ENCODE measurements around the gene PEPD.

Gene PEPD

GRCh38 chr19:33376941-33377557 is 144.5 kb downstream of the PEPD start:
- no peak overlapping the region for H3K4me3 ChIP-seq (replicated peaks; ENCODE audit: low read depth, low read length)
- DNase-seq (ENCODE audit: low read depth): no peak
- TF ChIP-seq, protein P1, sequence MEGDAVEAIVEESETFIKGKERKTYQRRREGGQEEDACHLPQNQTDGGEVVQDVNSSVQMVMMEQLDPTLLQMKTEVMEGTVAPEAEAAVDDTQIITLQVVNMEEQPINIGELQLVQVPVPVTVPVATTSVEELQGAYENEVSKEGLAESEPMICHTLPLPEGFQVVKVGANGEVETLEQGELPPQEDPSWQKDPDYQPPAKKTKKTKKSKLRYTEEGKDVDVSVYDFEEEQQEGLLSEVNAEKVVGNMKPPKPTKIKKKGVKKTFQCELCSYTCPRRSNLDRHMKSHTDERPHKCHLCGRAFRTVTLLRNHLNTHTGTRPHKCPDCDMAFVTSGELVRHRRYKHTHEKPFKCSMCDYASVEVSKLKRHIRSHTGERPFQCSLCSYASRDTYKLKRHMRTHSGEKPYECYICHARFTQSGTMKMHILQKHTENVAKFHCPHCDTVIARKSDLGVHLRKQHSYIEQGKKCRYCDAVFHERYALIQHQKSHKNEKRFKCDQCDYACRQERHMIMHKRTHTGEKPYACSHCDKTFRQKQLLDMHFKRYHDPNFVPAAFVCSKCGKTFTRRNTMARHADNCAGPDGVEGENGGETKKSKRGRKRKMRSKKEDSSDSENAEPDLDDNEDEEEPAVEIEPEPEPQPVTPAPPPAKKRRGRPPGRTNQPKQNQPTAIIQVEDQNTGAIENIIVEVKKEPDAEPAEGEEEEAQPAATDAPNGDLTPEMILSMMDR (IDR thresholded peaks at IDR 0.05; ENCODE audit: low read length, missing control alignments): no peak

DNA sequence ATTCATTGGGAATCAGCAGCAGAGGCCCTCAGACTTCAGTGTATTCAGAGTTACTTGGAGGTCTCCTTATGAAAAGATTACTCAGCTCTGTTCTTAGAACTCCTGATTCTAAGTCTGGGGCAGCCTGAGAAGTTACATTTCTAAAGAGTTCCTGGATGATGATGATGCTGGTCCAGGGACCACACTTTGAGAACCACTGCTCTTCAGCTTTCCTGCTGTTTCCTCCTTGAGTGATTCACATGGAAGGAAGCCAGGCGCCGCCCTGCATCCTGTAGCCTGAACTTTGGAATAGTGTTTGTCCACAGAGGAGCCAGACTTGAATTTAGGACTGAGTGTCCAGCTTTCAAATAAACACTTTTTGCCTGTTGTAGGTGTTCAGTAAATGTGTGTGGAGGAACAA is 145.2 kb downstream of the PEPD start:
- DNase-seq (ENCODE audit: low read depth): peak; percentile 84
- TF ChIP-seq, protein P1 (IDR thresholded peaks at IDR 0.05; ENCODE audit: low read length, missing control alignments): no peak
- no peak overlapping the region for H3K4me3 ChIP-seq (replicated peaks; ENCODE audit: low read depth, low read length)

DNA sequence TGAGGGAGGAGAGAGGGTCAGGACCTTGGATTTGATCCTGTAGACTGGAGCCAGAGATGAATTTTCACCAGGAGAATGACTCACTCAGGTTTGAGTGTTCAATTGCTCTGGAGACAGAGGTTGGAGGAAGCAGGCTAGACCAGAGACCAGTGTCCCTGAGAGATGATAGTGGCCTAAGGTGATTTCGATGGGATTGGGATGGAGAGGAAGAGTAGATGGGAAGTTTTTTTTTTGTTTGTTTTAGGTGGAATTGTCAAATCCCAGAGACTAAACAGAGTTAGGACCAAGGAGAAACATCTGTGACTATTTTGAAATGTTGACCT is 145.8 kb downstream of the PEPD start:
- TF ChIP-seq, protein P1 (IDR thresholded peaks at IDR 0.05; ENCODE audit: low read length, missing control alignments): no peak
- peak; percentile 53 for DNase-seq (ENCODE audit: low read depth)
- no peak overlapping the region for H3K4me3 ChIP-seq (replicated peaks; ENCODE audit: low read depth, low read length)

- no peak for DNase-seq (ENCODE audit: low read depth)
- H3K4me3 ChIP-seq (replicated peaks; ENCODE audit: low read depth, low read length): peak overlapping the region; percentile 70
- TF ChIP-seq, protein P1 (IDR thresholded peaks at IDR 0.05; ENCODE audit: low read length, missing control alignments): no peak
Observed at GRCh38 chr19:33375156-33375836, 146.3 kb downstream of the PEPD start.

GRCh38 chr19:33374236-33374714 is 147.3 kb downstream of the PEPD start:
- no peak for DNase-seq (ENCODE audit: low read depth)
- TF ChIP-seq, protein P1 (IDR thresholded peaks at IDR 0.05; ENCODE audit: low read length, missing control alignments): no peak
- H3K4me3 ChIP-seq (replicated peaks; ENCODE audit: low read depth, low read length): peak overlapping the region; percentile 70

GRCh38 chr19:33373453-33374235 is 147.9 kb downstream of the PEPD start, which contains the start of gene CEBPG:
TSS of gene CEBPG (plus strand) at chr19:33373709. CDS start at chr19:33379240, 5,531 bp downstream.
- TF ChIP-seq, protein P1 (IDR thresholded peaks at IDR 0.05; ENCODE audit: low read length, missing control alignments): no peak
- H3K4me3 ChIP-seq (replicated peaks; ENCODE audit: low read depth, low read length): peak within 1 kb of the TSS; percentile 70
- DNase-seq (ENCODE audit: low read depth): peak; percentile 91
